OCI-LY1 (cell line): ENCODE results near the gene PPCDC.

Experiments used
- H2AFZ ChIP-seq: fragments of 200-600 bp; sonication (generic), shearing (Covaris generic); 2 replicates; pipeline ENCODE4 v1.6.0; 2014; ENCODE audit warnings: antibody characterized with exemption, mild to moderate bottlenecking, low read length
- H3F3A ChIP-seq: fragments of 200-600 bp; sonication (generic), shearing (Covaris generic); 2 replicates; pipeline ENCODE4 v1.6.0; 2014; ENCODE audit warnings: mild to moderate bottlenecking, antibody characterized with exemption, low read length, moderate library complexity; ENCODE audit not compliant: insufficient read depth
- H3K27ac ChIP-seq: fragments of 200-600 bp; sonication (generic); 2 replicates; pipeline ENCODE4 v1.5.1; 2014; ENCODE audit warnings: low read length, mixed run types, mild to moderate bottlenecking, low read depth; ENCODE audit not compliant: poor library complexity, severe bottlenecking
- H3K27me3 ChIP-seq: fragments of 200-600 bp; sonication (generic); 2 replicates; pipeline ENCODE4 v1.6.0; 2014; ENCODE audit warnings: antibody characterized with exemption, mild to moderate bottlenecking, low read length, moderate library complexity; ENCODE audit not compliant: insufficient read depth
- H3K36me3 ChIP-seq: fragments of 200-600 bp; sonication (generic); 2 replicates; pipeline ENCODE4 v1.6.1; 2014; ENCODE audit warnings: mild to moderate bottlenecking, antibody characterized with exemption, low read length, moderate library complexity, mixed read lengths; ENCODE audit not compliant: insufficient read depth
- H3K4me1 ChIP-seq: fragments of 200-600 bp; sonication (generic); 2 replicates; pipeline ENCODE4 v1.5.1; 2014; ENCODE audit warnings: mild to moderate bottlenecking, low read length, moderate library complexity; ENCODE audit not compliant: insufficient read depth, severe bottlenecking
- H3K4me2 ChIP-seq: fragments of 200-600 bp; sonication (generic), shearing (Covaris generic); 2 replicates; pipeline ENCODE4 v1.6.1; 2014; ENCODE audit warnings: low read length
- H3K4me3 ChIP-seq: fragments of 200-600 bp; sonication (generic); 2 replicates; pipeline ENCODE4 v1.5.1; 2014; ENCODE audit warnings: low read length, low read depth, mild to moderate bottlenecking, mixed read lengths; ENCODE audit not compliant: poor library complexity, severe bottlenecking
- H3K79me2 ChIP-seq: fragments of 200-600 bp; shearing (Covaris generic); 2 replicates; pipeline ENCODE4 v1.6.1; 2016; ENCODE audit warnings: mixed run types, low read length, mixed read lengths; ENCODE audit not compliant: insufficient read depth
- H3K9ac ChIP-seq: fragments of 200-600 bp; sonication (generic), shearing (Covaris generic); 2 replicates; pipeline ENCODE4 v1.6.1; 2014; ENCODE audit warnings: mild to moderate bottlenecking, low read length, mixed read lengths
- H3K9me2 ChIP-seq: fragments of 200-600 bp; sonication (generic), shearing (Covaris generic); 2 replicates; pipeline ENCODE4 v1.6.1; 2014; ENCODE audit warnings: low read depth, mild to moderate bottlenecking, low read length, mixed read lengths
- H3K9me3 ChIP-seq: fragments of 200-600 bp; shearing (Covaris generic); 2 replicates; pipeline ENCODE4 v1.6.1; 2014; ENCODE audit warnings: low read length, mixed read lengths
- H4K20me1 ChIP-seq: fragments of 200-600 bp; sonication (generic), shearing (Covaris generic); 2 replicates; pipeline ENCODE4 v1.6.0; 2016; ENCODE audit warnings: mild to moderate bottlenecking, low read length; ENCODE audit not compliant: insufficient read depth
- CTCF ChIP-seq: fragments of 200-600 bp; sonication (generic), shearing (Covaris generic); IDR thresholded peaks from 2 replicates; pipeline ENCODE4 v1.5.1; 2017; ENCODE audit warnings: mild to moderate bottlenecking, antibody characterized with exemption, low read length, moderate library complexity, mixed read lengths
- EZH2 ChIP-seq: fragments of 200-600 bp; sonication (generic), shearing (Covaris generic); IDR thresholded peaks from 2 replicates; pipeline ENCODE4 v1.8.0; 2017; ENCODE audit warnings: borderline replicate concordance, mixed run types, mild to moderate bottlenecking, antibody characterized with exemption, low read length, moderate library complexity, mixed read lengths

PPCDC gene

GRCh38 chr15:74983725-74984231 lies 39.6 kb upstream of the PPCDC start:
- no peak overlapping the region for H3K9ac ChIP-seq
- H3K9me2 ChIP-seq, result no peaks in the 10 kb centered on the region
- no peaks in the 10 kb centered on the region for H3K9me3 ChIP-seq
- TF ChIP-seq CTCF (no peak), EZH2 (no peak)
- peaks cover 15% of the 10 kb centered on the region; the same call in 1 of the 2 replicates for H3K27me3 ChIP-seq
- no peak overlapping the region for H3K4me2 ChIP-seq
- H3K4me1 ChIP-seq, result no peaks in the 10 kb centered on the region
- no peak overlapping the region for H3K4me3 ChIP-seq
- H3F3A ChIP-seq, result no peaks in the 10 kb centered on the region
- H3K36me3 ChIP-seq, result no peaks in the 10 kb centered on the region
- no peaks in the 10 kb centered on the region for H3K79me2 ChIP-seq
- H4K20me1 ChIP-seq, result no peaks in the 10 kb centered on the region
- no peak overlapping the region for H3K27ac ChIP-seq
- H2AFZ ChIP-seq, result no peak overlapping the region

- Histone ChIP-seq H4K20me1 (no peaks in the 10 kb centered on the region), H3K27me3 (peaks cover 14% of the 10 kb centered on the region; the same call in 1 of the 2 replicates), H3K4me1 (no peaks in the 10 kb centered on the region), H3K9ac (no peak overlapping the region), H2AFZ (no peak overlapping the region), H3F3A (no peaks in the 10 kb centered on the region), H3K27ac (no peak overlapping the region), H3K9me2 (no peaks in the 10 kb centered on the region), H3K36me3 (no peaks in the 10 kb centered on the region), H3K9me3 (no peaks in the 10 kb centered on the region), H3K79me2 (no peaks in the 10 kb centered on the region), H3K4me2 (no peak overlapping the region), H3K4me3 (no peak overlapping the region)
- TF ChIP-seq CTCF (peak; percentile 71), EZH2 (no peak)
Measured at GRCh38 chr15:74988007-74988800, 35.2 kb upstream of the PPCDC start.

GRCh38 chr15:74989527-74989926 lies 33.9 kb upstream of the PPCDC start:
- H3K27ac ChIP-seq, result no peak overlapping the region
- H3K4me3 ChIP-seq, result no peak overlapping the region
- H3K9me2 ChIP-seq, result no peaks in the 10 kb centered on the region
- H3K9ac ChIP-seq, result no peak overlapping the region
- no peaks in the 10 kb centered on the region for H3K79me2 ChIP-seq
- H3K4me1 ChIP-seq, result no peaks in the 10 kb centered on the region
- no peaks in the 10 kb centered on the region for H3K9me3 ChIP-seq
- no peaks in the 10 kb centered on the region for H3K36me3 ChIP-seq
- no peak overlapping the region for H2AFZ ChIP-seq
- no peaks in the 10 kb centered on the region for H3F3A ChIP-seq
- no peak for TF ChIP-seq EZH2
- TF ChIP-seq CTCF, result no peak
- H3K4me2 ChIP-seq, result no peak overlapping the region
- H3K27me3 ChIP-seq, result peaks cover 9% of the 10 kb centered on the region; the same call in 1 of the 2 replicates
- H4K20me1 ChIP-seq, result no peaks in the 10 kb centered on the region
